ENCODE data around the gene CITED4. TPM values are rescaled to one million over a fixed set of nuclear protein-coding genes. Genes with fewer than 3 reads are reported as not detected.

Gene CITED4
- 100 to 1,000 TPM; 180 to 465 TPM for total RNA-seq

- intact Hi-C loops (cut with DNase I): no loop called here
- WGBS, 2 donors: 0 to 2% methylated on average over 2 to 64 of the region's 75 CpGs
- peaks cover 31% of the 10 kb centered on the region for H3K4me1 ChIP-seq
Observed at GRCh38 chr1:40862008-40862863, at the start of gene CITED4. Gene CITED4 (minus strand): TSS chr1:40862363. CDS start chr1:40862127, 236 bp downstream.

GRCh38 chr1:40911105-40911504, 48.9 kb upstream of the CITED4 start:
- no peaks in the 10 kb centered on the region for H3K9me3 ChIP-seq
- no peaks in the 10 kb centered on the region for H3K27me3 ChIP-seq
- DNase-seq (no peak), ATAC-seq (no peak)
- no peak overlapping the region for H3K27ac ChIP-seq
- TF ChIP-seq POLR2A (IDR thresholded peaks at IDR 0.05): no peak
- no peak for TF ChIP-seq CTCF (IDR thresholded peaks at IDR 0.05)
- no peak overlapping the region for H3K4me3 ChIP-seq
- 58% methylated on average over 3 of the region's 3 CpGs for WGBS, 2 donors
- H3K4me1 ChIP-seq: peaks cover 7% of the 10 kb centered on the region
- intact Hi-C loops (cut with DNase I): no loop called here
- H3K36me3 ChIP-seq (replicated peaks in 1 of 2; ENCODE audit: insufficient read depth in 1 of 2, low read depth in 2 of 2): no peaks in the 10 kb centered on the region

More at GRCh38 chr1:40862008-40862863, at the start of gene CITED4:
- H3K9me3 ChIP-seq: no peaks in the 10 kb centered on the region
- peak; percentile 91 for ATAC-seq
- peak within 1 kb of the TSS; percentile 71 to 90 (median 86) for H3K27ac ChIP-seq
- peak within 1 kb of the TSS; percentile 30 to 39 for H3K4me3 ChIP-seq
- no peaks in the 10 kb centered on the region for H3K27me3 ChIP-seq
- peak; percentile 98 to 99 (median 98) for TF ChIP-seq POLR2A (IDR thresholded peaks at IDR 0.05)
- TF ChIP-seq CTCF (IDR thresholded peaks at IDR 0.05): peak in 6 of 7 experiments; percentile 13 to 56 (median 51)
- peak; percentile 97 to 98 (median 97) for DNase-seq
- no peaks in the 10 kb centered on the region for H3K36me3 ChIP-seq (replicated peaks in 1 of 2; ENCODE audit: insufficient read depth in 1 of 2, low read depth in 2 of 2)

- Histone ChIP-seq H3K27ac (no peak overlapping the region), H3K27me3 (no peaks in the 10 kb centered on the region), H3K4me3 (no peak overlapping the region), H3K9me3 (no peaks in the 10 kb centered on the region), H3K36me3 (replicated peaks in 1 of 2; ENCODE audit: insufficient read depth in 1 of 2, low read depth in 2 of 2) (no peaks in the 10 kb centered on the region), H3K4me1 (no peaks in the 10 kb centered on the region)
- 93 to 98% methylated on average over 9 of the region's 9 CpGs for WGBS, 2 donors
- intact Hi-C loops (cut with DNase I): no loop called here
- TF ChIP-seq POLR2A (IDR thresholded peaks at IDR 0.05) (no peak), CTCF (IDR thresholded peaks at IDR 0.05) (no peak)
- ATAC-seq (no peak), DNase-seq (no peak)
Observed at GRCh38 chr1:40909281-40909680, 47.1 kb upstream of the CITED4 start.

- ATAC-seq (no peak), DNase-seq (no peak)
- H3K27me3 ChIP-seq: no peaks in the 10 kb centered on the region
- no peak for TF ChIP-seq POLR2A (IDR thresholded peaks at IDR 0.05)
- TF ChIP-seq CTCF (IDR thresholded peaks at IDR 0.05): no peak
- WGBS, 2 donors: 75 to 76% methylated on average over 6 of the region's 6 CpGs
- H3K4me3 ChIP-seq: no peak overlapping the region
- no peak overlapping the region for H3K27ac ChIP-seq
- no peaks in the 10 kb centered on the region for H3K4me1 ChIP-seq
- H3K9me3 ChIP-seq: no peaks in the 10 kb centered on the region
- H3K36me3 ChIP-seq (replicated peaks in 1 of 2; ENCODE audit: insufficient read depth in 1 of 2, low read depth in 2 of 2): no peaks in the 10 kb centered on the region
- intact Hi-C loops (cut with DNase I): no loop called here
Observed at GRCh38 chr1:40908350-40908749, 46.2 kb upstream of the CITED4 start.
